Measurements from ENCODE around the gene PTPRS.

PTPRS gene

DNA sequence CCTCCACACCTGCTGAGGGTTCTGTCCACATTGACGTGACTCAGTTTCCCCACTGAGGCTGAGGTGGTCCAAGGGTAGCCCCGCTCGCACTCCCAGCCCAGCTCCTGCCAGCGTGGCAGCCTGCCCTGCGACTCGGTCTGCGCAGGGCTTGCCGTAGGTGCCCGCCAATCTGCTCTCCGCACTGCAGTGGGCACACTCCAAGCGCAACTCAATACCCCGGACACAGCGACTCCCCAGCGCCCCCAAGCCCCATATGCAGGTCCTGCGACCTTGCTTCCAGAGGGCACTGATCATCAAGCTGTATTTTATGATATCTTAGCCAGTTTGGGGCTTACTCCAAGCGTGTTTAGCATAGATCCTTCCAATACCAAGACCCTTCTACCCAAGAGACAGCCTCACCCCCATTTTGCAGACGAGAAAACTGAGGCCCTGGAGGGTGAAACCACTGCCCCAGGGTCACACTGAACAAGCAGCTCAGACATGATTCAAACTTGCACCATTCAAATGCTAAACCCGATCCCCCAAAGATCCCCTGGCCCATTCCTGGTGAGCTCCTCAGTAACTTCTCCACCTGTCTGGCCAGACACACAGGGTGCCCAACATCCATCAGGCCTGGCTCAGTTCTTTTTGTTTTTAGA lies 13.5 kb downstream of the PTPRS start:
- no peak overlapping the region for H3K4me3 ChIP-seq (replicated peaks; ENCODE audit: low read depth, low read length)
- no peak for DNase-seq (ENCODE audit: extremely low read depth, low read depth)
- no peak for TF ChIP-seq CTCF (IDR thresholded peaks at IDR 0.05; ENCODE audit: low read depth, low read length, missing control alignments)

GRCh38 chr19:5326545-5326944 lies 14.1 kb downstream of the PTPRS start:
- H3K4me3 ChIP-seq (replicated peaks; ENCODE audit: low read depth, low read length) = no peak overlapping the region
- no peak for DNase-seq (ENCODE audit: extremely low read depth, low read depth)
- TF ChIP-seq CTCF (IDR thresholded peaks at IDR 0.05; ENCODE audit: low read depth, low read length, missing control alignments) = no peak

GRCh38 chr19:5324947-5325346 lies 15.7 kb downstream of the PTPRS start:
- H3K4me3 ChIP-seq (replicated peaks; ENCODE audit: low read depth, low read length) = no peak overlapping the region
- no peak for TF ChIP-seq CTCF (IDR thresholded peaks at IDR 0.05; ENCODE audit: low read depth, low read length, missing control alignments)
- DNase-seq (ENCODE audit: extremely low read depth, low read depth) = no peak

DNA sequence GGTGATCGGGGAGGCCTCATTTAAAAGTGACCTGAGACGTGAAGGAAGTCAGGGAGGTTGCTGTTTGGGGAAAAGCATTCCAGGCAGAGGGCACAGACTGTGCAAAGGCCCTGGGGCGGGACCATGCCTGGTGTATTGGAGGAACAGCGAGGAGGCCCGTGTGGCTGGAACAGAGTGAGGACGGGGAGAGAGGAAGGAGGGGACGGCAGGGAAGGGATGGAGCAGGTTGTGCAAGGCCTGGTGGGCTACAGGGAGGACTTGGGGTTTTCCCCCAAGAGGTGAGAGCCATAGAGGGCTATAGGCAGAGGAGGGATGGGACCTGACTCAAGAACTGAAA lies 17.2 kb downstream of the PTPRS start:
- DNase-seq (ENCODE audit: extremely low read depth, low read depth) = no peak
- no peak for TF ChIP-seq CTCF (IDR thresholded peaks at IDR 0.05; ENCODE audit: low read depth, low read length, missing control alignments)
- H3K4me3 ChIP-seq (replicated peaks; ENCODE audit: low read depth, low read length) = no peak overlapping the region

DNA sequence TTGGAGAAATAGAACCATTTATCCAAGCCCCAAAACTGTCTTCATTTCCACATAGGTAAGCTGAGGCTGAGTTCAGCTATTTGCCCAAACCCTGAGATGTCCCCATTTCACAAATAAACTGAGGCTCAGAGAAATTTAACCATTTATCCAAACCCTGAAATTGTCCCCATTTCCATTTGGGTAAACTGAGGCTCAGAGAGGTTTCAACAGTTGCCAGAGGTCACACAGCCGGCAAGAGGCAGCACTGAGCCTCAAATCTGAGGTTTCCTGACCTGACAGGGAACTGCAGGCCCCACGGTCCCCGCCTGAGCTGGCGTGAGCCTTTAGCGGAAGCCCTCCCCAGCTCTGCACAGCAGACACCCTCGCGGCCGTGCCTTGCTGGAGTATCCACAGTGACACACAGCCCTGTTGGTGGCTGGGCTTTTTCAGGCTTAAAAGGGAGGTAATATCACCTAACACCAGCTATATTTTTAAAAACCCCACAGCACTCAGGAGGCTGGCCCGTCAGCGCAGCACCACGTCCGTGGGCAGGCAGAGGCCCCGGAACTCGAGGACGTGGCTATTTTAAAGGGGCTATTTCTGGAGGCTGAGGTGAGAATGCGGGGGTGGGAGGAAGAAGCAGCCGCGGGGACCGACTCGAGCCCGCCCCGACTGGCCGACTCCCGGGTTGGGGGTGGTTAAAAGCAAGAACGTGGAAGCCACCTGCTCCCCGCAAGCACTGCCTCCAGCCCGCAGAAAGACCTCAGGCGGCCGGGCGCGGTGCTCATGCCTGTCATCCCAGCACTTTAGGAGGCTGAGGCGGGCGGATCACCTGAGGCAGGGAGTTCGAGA lies 18.5 kb downstream of the PTPRS start:
- TF ChIP-seq CTCF (IDR thresholded peaks at IDR 0.05; ENCODE audit: low read depth, low read length, missing control alignments) = no peak
- no peak for DNase-seq (ENCODE audit: extremely low read depth, low read depth)
- H3K4me3 ChIP-seq (replicated peaks; ENCODE audit: low read depth, low read length) = no peak overlapping the region

- no peak overlapping the region for H3K4me3 ChIP-seq (replicated peaks; ENCODE audit: low read depth, low read length)
- no peak for DNase-seq (ENCODE audit: extremely low read depth, low read depth)
- TF ChIP-seq CTCF (IDR thresholded peaks at IDR 0.05; ENCODE audit: low read depth, low read length, missing control alignments) = no peak
Measured at GRCh38 chr19:5321066-5321642, 19.5 kb downstream of the PTPRS start.

Data from HFF-Myc (cell line).